Neuron (in vitro differentiated cells): Measurements from ENCODE around the gene PHEX.
"Not testable (repeated sequence)": the region's sequence is repeated elsewhere in the genome, so short reads cannot be mapped to it uniquely, and the experiment has no call there.

Source experiments
- H2AFZ ChIP-seq: one replicate; pipeline ENCODE4 v1.6.1; 2013; ENCODE audit warnings: low read depth, mild to moderate bottlenecking, inconsistent platforms, low read length, moderate library complexity
- H3K27me3 ChIP-seq: one replicate; pipeline ENCODE4 v1.6.1; 2013; ENCODE audit warnings: low read length; ENCODE audit not compliant: insufficient read depth
- H3K36me3 ChIP-seq: one replicate; pipeline ENCODE4 v1.6.1; 2013; ENCODE audit warnings: low read length; ENCODE audit not compliant: insufficient read depth
- H3K4me1 ChIP-seq: one replicate; pipeline ENCODE4 v1.6.1; 2013; ENCODE audit warnings: low read length; ENCODE audit not compliant: insufficient read depth
- H3K4me3 ChIP-seq: 2 replicates; pipeline ENCODE4 v1.5.1; 2013; ENCODE audit warnings: mild to moderate bottlenecking, low read length, moderate library complexity
- H3K9me3 ChIP-seq: one replicate; pipeline ENCODE4 v1.6.1; 2013; ENCODE audit warnings: low read length

Gene PHEX

DNA sequence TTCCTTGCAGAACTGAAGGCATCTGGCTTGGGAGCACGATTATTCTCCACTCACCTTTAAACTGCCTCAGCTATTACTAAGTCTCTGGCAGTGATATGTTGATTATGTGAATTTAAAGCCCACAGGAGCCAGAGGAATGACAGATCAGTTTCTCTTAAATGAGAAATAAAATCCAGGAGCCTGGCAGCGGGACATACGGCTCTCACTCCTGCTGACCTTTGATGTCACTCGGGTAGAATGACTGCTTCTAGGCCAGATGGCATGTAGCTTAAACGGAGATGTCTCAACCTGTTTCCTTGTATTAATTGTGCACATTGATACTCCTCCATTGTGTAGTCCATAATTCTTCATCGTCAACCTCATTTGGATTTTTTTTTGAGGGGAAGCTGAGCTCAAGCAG is 236.6 kb downstream of the PHEX start:
- Histone ChIP-seq H3K4me3 (no peak overlapping the region), H3K9me3 (no peaks in the 10 kb centered on the region), H3K4me1 (no peaks in the 10 kb centered on the region), H3K36me3 (no peaks in the 10 kb centered on the region), H3K27me3 (peaks cover 2% of the 10 kb centered on the region), H2AFZ (no peak overlapping the region)

GRCh38 chrX:22272613-22273012 is 240.5 kb downstream of the PHEX start, which contains the start of gene CBLL2:
Gene CBLL2, plus strand, starts transcription at chrX:22272913. Its CDS starts 79 bp downstream, at chrX:22272992.
- no peak within 1 kb of the TSS for H2AFZ ChIP-seq
- peaks cover 3% of the 10 kb centered on the region for H3K27me3 ChIP-seq
- H3K4me1 ChIP-seq = no peaks in the 10 kb centered on the region
- no peaks in the 10 kb centered on the region for H3K9me3 ChIP-seq
- no peaks in the 10 kb centered on the region for H3K36me3 ChIP-seq
- H3K4me3 ChIP-seq = no peak within 1 kb of the TSS

DNA sequence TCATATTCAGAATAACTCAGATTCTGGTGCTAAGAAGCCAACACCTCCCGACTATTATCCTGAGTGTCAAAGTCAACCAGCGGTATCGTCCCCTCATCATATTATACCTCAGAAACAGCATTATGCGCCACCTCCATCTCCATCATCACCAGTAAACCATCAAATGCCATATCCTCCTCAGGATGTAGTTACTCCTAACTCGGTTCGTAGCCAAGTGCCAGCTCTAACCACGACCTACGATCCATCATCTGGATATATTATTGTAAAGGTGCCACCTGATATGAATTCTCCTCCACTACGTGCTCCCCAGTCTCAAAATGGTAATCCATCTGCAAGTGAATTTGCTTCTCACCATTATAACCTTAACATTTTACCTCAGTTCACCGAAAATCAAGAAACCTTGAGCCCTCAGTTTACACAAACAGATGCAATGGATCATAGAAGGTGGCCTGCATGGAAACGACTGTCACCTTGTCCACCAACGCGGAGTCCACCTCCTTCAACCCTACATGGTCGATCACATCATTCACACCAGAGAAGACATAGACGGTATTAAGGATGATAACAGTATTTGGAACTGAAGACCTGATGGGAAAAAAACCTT is 241.7 kb downstream of the PHEX start:
- Histone ChIP-seq H2AFZ (no peak overlapping the region), H3K36me3 (no peaks in the 10 kb centered on the region), H3K4me3 (no peak overlapping the region), H3K9me3 (no peaks in the 10 kb centered on the region), H3K27me3 (peaks cover 3% of the 10 kb centered on the region), H3K4me1 (no peaks in the 10 kb centered on the region)

DNA sequence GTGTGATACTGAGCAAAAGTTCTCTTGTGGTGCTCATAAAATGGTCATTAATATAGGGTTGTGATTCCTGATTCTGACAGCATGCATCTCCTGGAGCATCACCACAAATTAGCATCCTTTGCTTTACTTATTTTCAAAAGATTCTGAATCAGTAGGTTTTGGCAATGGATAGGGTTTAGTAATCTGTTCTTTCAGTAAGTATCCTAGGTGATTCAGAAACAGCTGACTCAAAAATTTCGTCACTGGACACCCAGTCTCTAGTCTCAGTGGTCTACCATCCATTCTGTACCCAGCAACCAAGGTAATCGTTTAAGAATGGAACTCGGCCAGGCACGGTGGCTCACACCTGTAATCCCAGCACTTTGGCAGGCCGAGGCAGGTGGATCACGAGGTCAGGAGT is 244.7 kb downstream of the PHEX start:
- Histone ChIP-seq H3K4me1 (no peaks in the 10 kb centered on the region), H3K9me3 (no peaks in the 10 kb centered on the region), H3K4me3 (no peak overlapping the region), H3K27me3 (peaks cover 2% of the 10 kb centered on the region), H3K36me3 (no peaks in the 10 kb centered on the region), H2AFZ (no peak overlapping the region)

GRCh38 chrX:22278375-22278774 is 246.2 kb downstream of the PHEX start:
- Histone ChIP-seq H3K27me3 (peaks cover 2% of the 10 kb centered on the region), H3K4me1 (no peaks in the 10 kb centered on the region), H2AFZ (no peak overlapping the region), H3K9me3 (no peaks in the 10 kb centered on the region), H3K36me3 (no peaks in the 10 kb centered on the region), H3K4me3 (no peak overlapping the region)

GRCh38 chrX:22289209-22289608 is 257.1 kb downstream of the PHEX start:
- H3K4me3 ChIP-seq, H3K9me3 ChIP-seq, H3K4me1 ChIP-seq, H3K36me3 ChIP-seq, H3K27me3 ChIP-seq, H2AFZ ChIP-seq: not testable (repeated sequence)

DNA sequence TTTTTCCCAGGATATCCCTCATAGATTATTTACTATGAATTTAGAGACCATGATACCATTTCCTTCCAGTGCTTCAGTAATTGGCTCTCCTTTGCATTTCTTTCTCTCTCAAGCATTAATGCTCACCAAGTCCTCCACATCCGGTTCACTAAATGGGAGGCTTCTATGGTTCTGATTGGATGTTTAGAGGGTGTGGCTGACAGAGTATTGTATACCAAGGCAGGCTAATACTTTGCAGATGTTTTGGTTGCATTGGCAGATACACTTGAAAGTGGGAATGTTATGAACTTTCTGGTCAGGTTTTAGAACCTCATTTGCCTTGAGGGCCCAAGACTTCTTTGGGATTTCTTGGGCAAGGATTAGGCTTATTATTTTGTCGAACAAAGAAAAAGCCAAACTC is 264.7 kb downstream of the PHEX start:
- peaks cover 6% of the 10 kb centered on the region for H3K27me3 ChIP-seq
- peaks cover 1% of the 10 kb centered on the region for H3K4me1 ChIP-seq
- no peak overlapping the region for H3K4me3 ChIP-seq
- H3K36me3 ChIP-seq = no peaks in the 10 kb centered on the region
- H2AFZ ChIP-seq = no peak overlapping the region
- no peaks in the 10 kb centered on the region for H3K9me3 ChIP-seq

- Histone ChIP-seq H3K9me3 (no peaks in the 10 kb centered on the region), H2AFZ (no peak overlapping the region), H3K36me3 (no peaks in the 10 kb centered on the region), H3K4me3 (no peak overlapping the region), H3K27me3 (peaks cover 6% of the 10 kb centered on the region), H3K4me1 (peaks cover 1% of the 10 kb centered on the region)
These were observed 268.0 kb downstream of the PHEX start for GRCh38 chrX:22300130-22300529.
